NB4 (cell line): Measurements from ENCODE around the gene UIMC1.

Experiments
- CTCF ChIP-seq: IDR thresholded peaks from one replicate; pipeline ENCODE4 v1.5.1; 2012; ENCODE audit warnings: low read depth, low read length
- MAX ChIP-seq: IDR thresholded peaks from 2 replicates; pipeline ENCODE4 v1.6.1; 2011; ENCODE audit warnings: low read depth, low read length
- MYC ChIP-seq: IDR thresholded peaks from 2 replicates; pipeline ENCODE4 v1.6.1; 2011; ENCODE audit warnings: low read depth, low read length
- POLR2A ChIP-seq: IDR thresholded peaks from 2 replicates; pipeline ENCODE4 v1.6.1; 2011; ENCODE audit warnings: mild to moderate bottlenecking; ENCODE audit not compliant: insufficient read length; ENCODE audit errors: extremely low read depth

- TF ChIP-seq CTCF (no peak), MYC (no peak), POLR2A (no peak), MAX (no peak)
Observed at GRCh38 chr5:176881021-176881749, 125.4 kb downstream of the UIMC1 start.
